Progenitor cell of endocrine pancreas (in vitro differentiated cells): ENCODE data around the gene HPN. TPM values are rescaled to one million over a fixed set of nuclear protein-coding genes. Genes with fewer than 3 reads are reported as not detected.
A peak's percentile ranks its signal among the peaks of the same experiment; 100 is the strongest.

Experiments used
- DNase-seq: peaks from one replicate; pipeline ENCODE4 v3.0.0; 2021; ENCODE audit warnings: low spot score; ENCODE audit not compliant: unreplicated experiment
- H3K27ac Mint-ChIP-seq: 2 replicates; pipeline ENCODE4 v1.8.0; 2021; ENCODE audit warnings: mild to moderate bottlenecking, moderate library complexity, mixed read lengths
- H3K27me3 Mint-ChIP-seq: 2 replicates; pipeline ENCODE4 v1.8.0; 2021; ENCODE audit warnings: mixed read lengths
- H3K36me3 Mint-ChIP-seq: 2 replicates; pipeline ENCODE4 v1.8.0; 2022; ENCODE audit warnings: mixed read lengths; ENCODE audit not compliant: insufficient read depth
- H3K4me1 Mint-ChIP-seq: 2 replicates; pipeline ENCODE4 v1.8.0; 2021; ENCODE audit warnings: low read depth, mixed read lengths
- H3K4me3 Mint-ChIP-seq: 2 replicates; pipeline ENCODE4 v1.8.0; 2021; ENCODE audit warnings: low read depth, mild to moderate bottlenecking, moderate library complexity, mixed read lengths
- H3K9me3 Mint-ChIP-seq: 2 replicates; pipeline ENCODE4 v1.8.0; 2021; ENCODE audit warnings: low read depth, mixed read lengths
- total RNA-seq: library from RNA; stranded (reverse); gene quantifications from 2 replicates; pipeline ENCODE4 v1.2.1, GENCODE V29; 2021
- TF ChIP-seq, protein P1 (sequence below): fragments of 200-600 bp; sonication (generic); IDR thresholded peaks from one replicate; pipeline ENCODE4 v1.5.0; 2021; ENCODE audit warnings: antibody characterized with exemption, mild to moderate bottlenecking; ENCODE audit not compliant: unreplicated experiment

The HPN gene
- total RNA-seq, 1 donor from 2014 or later: 70.5 TPM

- TF ChIP-seq, protein P1, sequence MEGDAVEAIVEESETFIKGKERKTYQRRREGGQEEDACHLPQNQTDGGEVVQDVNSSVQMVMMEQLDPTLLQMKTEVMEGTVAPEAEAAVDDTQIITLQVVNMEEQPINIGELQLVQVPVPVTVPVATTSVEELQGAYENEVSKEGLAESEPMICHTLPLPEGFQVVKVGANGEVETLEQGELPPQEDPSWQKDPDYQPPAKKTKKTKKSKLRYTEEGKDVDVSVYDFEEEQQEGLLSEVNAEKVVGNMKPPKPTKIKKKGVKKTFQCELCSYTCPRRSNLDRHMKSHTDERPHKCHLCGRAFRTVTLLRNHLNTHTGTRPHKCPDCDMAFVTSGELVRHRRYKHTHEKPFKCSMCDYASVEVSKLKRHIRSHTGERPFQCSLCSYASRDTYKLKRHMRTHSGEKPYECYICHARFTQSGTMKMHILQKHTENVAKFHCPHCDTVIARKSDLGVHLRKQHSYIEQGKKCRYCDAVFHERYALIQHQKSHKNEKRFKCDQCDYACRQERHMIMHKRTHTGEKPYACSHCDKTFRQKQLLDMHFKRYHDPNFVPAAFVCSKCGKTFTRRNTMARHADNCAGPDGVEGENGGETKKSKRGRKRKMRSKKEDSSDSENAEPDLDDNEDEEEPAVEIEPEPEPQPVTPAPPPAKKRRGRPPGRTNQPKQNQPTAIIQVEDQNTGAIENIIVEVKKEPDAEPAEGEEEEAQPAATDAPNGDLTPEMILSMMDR: no peak
- no peaks in the 10 kb centered on the region for H3K27me3 Mint-ChIP-seq
- H3K27ac Mint-ChIP-seq: peak overlapping the region; percentile 71
- DNase-seq: no peak
- no peaks in the 10 kb centered on the region for H3K4me1 Mint-ChIP-seq
- H3K4me3 Mint-ChIP-seq: no peak overlapping the region
- H3K9me3 Mint-ChIP-seq: no peaks in the 10 kb centered on the region
- H3K36me3 Mint-ChIP-seq: peaks cover 35% of the 10 kb centered on the region
These were observed 26.1 kb upstream of the HPN start for GRCh38 chr19:35015270-35015953.

DNA sequence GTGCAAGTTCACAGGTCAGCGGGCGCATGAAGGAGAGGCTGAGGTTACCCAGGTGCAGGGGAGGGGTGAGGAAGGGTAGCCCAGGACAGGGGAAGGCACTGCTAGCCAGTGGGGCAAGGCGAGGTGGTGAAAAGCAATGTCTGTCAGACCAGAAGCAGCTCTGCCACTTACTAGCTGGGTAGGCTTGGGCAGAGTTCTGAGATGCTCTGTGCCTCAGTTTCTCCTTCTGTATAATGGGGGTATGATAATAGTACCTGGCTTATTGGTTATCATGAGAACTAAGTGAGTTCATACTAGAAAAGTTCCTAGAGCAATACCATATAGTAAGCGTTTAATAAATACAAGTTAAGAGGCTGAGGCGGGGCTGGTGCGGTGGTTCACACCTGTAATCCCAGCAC, 25.6 kb upstream of the HPN start:
- TF ChIP-seq, protein P1: no peak
- no peaks in the 10 kb centered on the region for H3K27me3 Mint-ChIP-seq
- peaks cover 36% of the 10 kb centered on the region for H3K36me3 Mint-ChIP-seq
- H3K4me3 Mint-ChIP-seq: no peak overlapping the region
- no peaks in the 10 kb centered on the region for H3K4me1 Mint-ChIP-seq
- no peak for DNase-seq
- H3K27ac Mint-ChIP-seq: peak overlapping the region; percentile 71
- H3K9me3 Mint-ChIP-seq: no peaks in the 10 kb centered on the region

DNA sequence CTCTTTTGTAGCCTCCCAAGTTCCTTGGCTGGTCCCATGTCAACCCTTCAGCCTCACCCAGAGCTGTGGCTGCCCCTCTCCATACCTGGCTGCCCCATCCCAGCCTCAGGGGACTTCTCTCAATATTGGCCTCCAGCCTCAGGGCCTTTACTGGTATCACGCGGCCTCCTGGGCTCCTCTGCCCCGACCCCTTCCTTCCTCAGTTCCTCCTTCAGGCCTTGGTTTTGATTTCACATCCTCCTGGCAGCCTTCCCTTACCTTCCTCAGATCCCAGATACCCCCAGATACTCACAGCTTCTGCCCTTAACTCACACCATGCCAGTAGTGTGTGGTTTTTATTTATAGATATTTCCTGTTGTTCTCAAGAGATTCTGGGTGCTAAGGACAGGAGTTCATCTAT, 24.0 kb upstream of the HPN start:
- Mint-ChIP-seq H3K36me3 (peaks cover 33% of the 10 kb centered on the region), H3K9me3 (no peaks in the 10 kb centered on the region), H3K4me3 (no peak overlapping the region), H3K27ac (no peak overlapping the region), H3K4me1 (no peaks in the 10 kb centered on the region), H3K27me3 (no peaks in the 10 kb centered on the region)
- DNase-seq: no peak
- TF ChIP-seq, protein P1: no peak

DNA sequence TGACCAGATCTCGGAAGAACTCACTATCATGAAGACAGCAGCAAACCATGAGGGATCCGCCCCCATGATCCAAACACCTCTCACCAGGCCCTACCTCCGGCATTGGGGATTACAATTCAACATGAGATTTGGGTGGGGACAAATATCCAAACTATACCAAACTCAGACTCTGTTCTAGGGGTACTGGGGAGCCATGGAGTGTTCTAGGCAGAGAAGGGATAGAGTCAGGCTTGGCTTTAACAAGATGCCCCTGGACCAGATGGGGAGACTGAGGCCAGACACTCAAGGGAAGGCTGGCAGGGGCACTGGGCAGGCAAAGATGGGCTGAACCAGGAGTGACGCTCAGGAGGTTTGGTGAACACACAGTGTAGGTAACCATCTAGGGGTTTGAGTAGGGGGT, 23.1 kb upstream of the HPN start:
- H3K4me3 Mint-ChIP-seq: no peak overlapping the region
- peaks cover 30% of the 10 kb centered on the region for H3K36me3 Mint-ChIP-seq
- H3K27me3 Mint-ChIP-seq: no peaks in the 10 kb centered on the region
- no peak overlapping the region for H3K27ac Mint-ChIP-seq
- no peak for DNase-seq
- no peaks in the 10 kb centered on the region for H3K9me3 Mint-ChIP-seq
- no peaks in the 10 kb centered on the region for H3K4me1 Mint-ChIP-seq
- TF ChIP-seq, protein P1: no peak

DNA sequence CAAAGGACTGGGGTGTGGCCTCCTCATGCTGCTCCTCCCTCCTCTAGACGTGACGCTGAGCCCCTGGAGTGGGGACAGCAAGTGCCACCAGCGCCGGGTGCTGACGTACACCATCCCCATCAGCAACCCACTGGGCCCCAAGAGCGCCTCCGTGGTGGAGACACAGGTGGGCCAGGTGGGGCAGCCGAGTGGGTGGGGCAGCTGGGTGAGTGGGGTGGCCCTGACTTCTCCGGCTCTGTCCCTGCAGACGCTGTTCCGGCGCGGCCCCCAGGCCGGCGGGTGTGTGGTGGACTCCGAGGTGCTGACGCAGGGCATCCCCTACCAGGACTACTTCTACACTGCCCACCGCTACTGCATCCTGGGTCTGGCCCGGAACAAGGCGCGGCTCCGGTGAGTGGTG, 22.4 kb upstream of the HPN start:
- DNase-seq: no peak
- no peak overlapping the region for H3K27ac Mint-ChIP-seq
- TF ChIP-seq, protein P1: no peak
- H3K4me3 Mint-ChIP-seq: no peak overlapping the region
- no peaks in the 10 kb centered on the region for H3K27me3 Mint-ChIP-seq
- peaks cover 27% of the 10 kb centered on the region for H3K36me3 Mint-ChIP-seq
- no peaks in the 10 kb centered on the region for H3K4me1 Mint-ChIP-seq
- H3K9me3 Mint-ChIP-seq: no peaks in the 10 kb centered on the region
